Ovary (tissue), 9 donors: Measurements from ENCODE around the gene CETN1. TPM values are rescaled to one million over a fixed set of nuclear protein-coding genes. Genes with fewer than 3 reads are reported as not detected.

Experiments
- DNase-seq, 5 donors: peaks; one replicate each; pipeline ENCODE4 v3.0.0-alpha.2; 2019 to 2020
- H3K27ac ChIP-seq, 2 donors: fragments of 200-600 bp; one replicate each; pipeline versions ENCODE4 v1.5.1 to v1.8.0; 2019 to 2022
- H3K27me3 ChIP-seq: fragments of 200-600 bp; one replicate; pipeline ENCODE4 v1.8.0; 2022
- H3K36me3 ChIP-seq: fragments of 200-600 bp; sonication (generic); one replicate; pipeline ENCODE4 v1.5.1; 2019
- H3K4me1 ChIP-seq: one replicate; pipeline ENCODE4 v1.8.1; 2013; ENCODE audit warnings: mild to moderate bottlenecking, moderate library complexity; ENCODE audit not compliant: insufficient read depth
- H3K4me3 ChIP-seq: fragments of 200-600 bp; sonication (generic); one replicate; pipeline ENCODE4 v1.5.1; 2017
- H3K9me3 ChIP-seq, 2 donors: fragments of 200-600 bp in 1 of 2; sonication (generic) in 1 of 2; one replicate each; pipeline versions ENCODE4 v1.5.1 to v1.8.1; 2013 to 2019; ENCODE audit warnings: mild to moderate bottlenecking in 1 of 2, moderate library complexity in 1 of 2
- CTCF ChIP-seq, 3 donors: fragments of 450-650 bp in 2 of 3; fragments of 200-600 bp in 1 of 3; IDR thresholded peaks; one replicate each; pipeline versions ENCODE4 v1.5.1 to v1.8.0; 2016 to 2022; ENCODE audit warnings: antibody characterized with exemption in 3 of 3, mild to moderate bottlenecking in 1 of 3
- EP300 ChIP-seq: sonication (generic); formaldehyde crosslinking; IDR thresholded peaks from one replicate; pipeline ENCODE4 v1.6.1; 2017; ENCODE audit warnings: antibody characterized with exemption
- POLR2A ChIP-seq: fragments of 450-650 bp; IDR thresholded peaks from one replicate; pipeline ENCODE4 v1.6.1; 2017; ENCODE audit warnings: antibody characterized with exemption, mild to moderate bottlenecking, moderate library complexity
- WGBS, 3 donors: extraction: QIAGEN DNeasy Blood & Tissue Kit in 1 of 3; methylation state at CpG; one replicate each; pipeline versions ENCODE4 v1.1.5 to v1.1.7; 2013 to 2017; 5-methylcytosine and 5-hydroxymethylcytosine counted together
- intact Hi-C, 4 donors: fragments of 100-400 bp; cut with DNase I; formaldehyde crosslinking; loops; one replicate each; pipeline versions ENCODE4 v1.11.0 to v1.15.1; 2022 to 2023
- polyA plus RNA-seq, 2 donors: library from polyadenylated mRNA; stranded (reverse); fragments of 200-250 nt in 1 of 2; fragments of 350-450 nt in 1 of 2; fragmentation: Illumina TruSeq in 1 of 2; extraction: RNeasy Lipid Tissue Mini Kit (QIAGEN cat#74804) in 1 of 2; gene quantifications; one replicate each; pipeline ENCODE4 v1.2.3, GENCODE V29; 2013 to 2014
- total RNA-seq, 7 donors: library from RNA; depleted of rRNA in 2 of 7; stranded (reverse); fragments of >200 nt in 2 of 7; fragmentation: NEBNext Ultra II Directional in 3 of 7; extraction: Animal tissue kit (Norgen Biotek cat#: 25700) in 3 of 7; gene quantifications; one replicate each; pipeline versions ENCODE4 v1.1.0 to v1.2.4, GENCODE V29; 2016 to 2023
- donor health status: DM: no; HTN: no; CAD: no; lungs with moderate emphysema.
- donor health status: DM: no; HTN: no; CAD: no.
- donor health status: Bipolar disorder and iron deficiency.
- donor health status: DM: yes; HTN: yes; CAD: no.
- donor health status: DM: no; HTN: no; CAD: no.
- donor health status: DM: yes; HTN: yes; CAD: no.

CETN1 gene
- total and polyA plus RNA-seq, 9 donors: not detected

GRCh38 chr18:570697-571096, 9.5 kb upstream of the CETN1 start:
- intact Hi-C loops: no loop called here
- no peaks in the 10 kb centered on the region for H3K27me3 ChIP-seq
- WGBS, 3 donors: 69 to 84% (median 74%) methylated on average over 5 of the region's 5 CpGs
- TF ChIP-seq POLR2A: no peak
- TF ChIP-seq CTCF (IDR thresholded peaks at IDR 0.05): no peak
- TF ChIP-seq EP300: no peak
- H3K27ac ChIP-seq: no peak overlapping the region
- no peak overlapping the region for H3K4me3 ChIP-seq
- H3K4me1 ChIP-seq: no peaks in the 10 kb centered on the region
- no peaks in the 10 kb centered on the region for H3K36me3 ChIP-seq
- DNase-seq: no peak
- H3K9me3 ChIP-seq: no peaks in the 10 kb centered on the region

GRCh38 chr18:572091-572830, 7.9 kb upstream of the CETN1 start:
- TF ChIP-seq POLR2A (no peak), EP300 (no peak), CTCF (IDR thresholded peaks at IDR 0.05) (no peak)
- intact Hi-C loops: no loop called here
- H3K4me3 ChIP-seq: no peak overlapping the region
- H3K4me1 ChIP-seq: no peaks in the 10 kb centered on the region
- no peaks in the 10 kb centered on the region for H3K9me3 ChIP-seq
- 45 to 54% (median 53%) methylated on average over 9 of the region's 9 CpGs for WGBS, 3 donors
- H3K27ac ChIP-seq: no peak overlapping the region
- H3K27me3 ChIP-seq: no peaks in the 10 kb centered on the region
- no peaks in the 10 kb centered on the region for H3K36me3 ChIP-seq
- DNase-seq: no peak

GRCh38 chr18:572831-573289, 7.3 kb upstream of the CETN1 start:
- H3K4me3 ChIP-seq: no peak overlapping the region
- intact Hi-C loops: no loop called here
- no peak for DNase-seq
- TF ChIP-seq CTCF (IDR thresholded peaks at IDR 0.05): no peak
- no peak for TF ChIP-seq POLR2A
- H3K27me3 ChIP-seq: no peaks in the 10 kb centered on the region
- no peaks in the 10 kb centered on the region for H3K36me3 ChIP-seq
- H3K9me3 ChIP-seq: no peaks in the 10 kb centered on the region
- no peak overlapping the region for H3K27ac ChIP-seq
- no peaks in the 10 kb centered on the region for H3K4me1 ChIP-seq

- H3K27me3 ChIP-seq: no peaks in the 10 kb centered on the region
- H3K9me3 ChIP-seq: no peaks in the 10 kb centered on the region
- no peak for DNase-seq
- no peak overlapping the region for H3K4me3 ChIP-seq
- intact Hi-C loops: no loop called here
- TF ChIP-seq POLR2A (no peak), EP300 (no peak), CTCF (IDR thresholded peaks at IDR 0.05) (no peak)
- H3K27ac ChIP-seq: no peak overlapping the region
- no peaks in the 10 kb centered on the region for H3K4me1 ChIP-seq
- H3K36me3 ChIP-seq: no peaks in the 10 kb centered on the region
- 55 to 88% (median 64%) methylated on average over 1 of the region's 1 CpG for WGBS, 3 donors
Measured at GRCh38 chr18:573385-573784, 6.8 kb upstream of the CETN1 start.
